RCC 7860 (cell line): ENCODE measurements around the gene RAB40A.
A peak's percentile ranks its signal among the peaks of the same experiment; 100 is the strongest.
"Not testable (repeated sequence)": the region's sequence is repeated elsewhere in the genome, so short reads cannot be mapped to it uniquely, and the experiment has no call there.

Source experiments
- DNase-seq: peaks from one replicate; pipeline ENCODE4 v3.0.0-alpha.2; 2015; ENCODE audit warnings: low spot score
- FAIRE-seq: peaks from 2 replicates; lab custom pipeline; 2012; peaks lifted over from hg19 to GRCh38; lab: Jason Lieb, UNC

RAB40A gene

DNA sequence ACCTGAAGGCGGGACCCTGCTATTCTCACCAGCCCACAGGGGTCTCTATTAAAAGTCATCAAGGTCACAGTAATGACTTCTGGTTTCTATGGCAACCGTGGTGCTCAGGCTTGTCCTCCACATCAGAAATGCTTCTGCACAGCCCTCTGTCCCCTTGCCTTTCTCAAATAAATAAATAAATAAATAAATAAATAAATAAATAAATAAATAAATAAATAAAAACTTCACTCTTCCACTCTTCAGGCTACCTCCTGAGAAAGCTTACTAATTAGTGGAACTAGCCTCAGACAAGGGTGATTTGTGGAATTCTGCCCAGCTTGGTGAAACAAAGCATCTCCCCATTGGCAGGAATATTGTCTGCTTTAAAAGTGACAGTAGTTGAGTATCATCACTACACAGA is 5.5 kb upstream of the RAB40A start:
- no peak for FAIRE-seq

DNA sequence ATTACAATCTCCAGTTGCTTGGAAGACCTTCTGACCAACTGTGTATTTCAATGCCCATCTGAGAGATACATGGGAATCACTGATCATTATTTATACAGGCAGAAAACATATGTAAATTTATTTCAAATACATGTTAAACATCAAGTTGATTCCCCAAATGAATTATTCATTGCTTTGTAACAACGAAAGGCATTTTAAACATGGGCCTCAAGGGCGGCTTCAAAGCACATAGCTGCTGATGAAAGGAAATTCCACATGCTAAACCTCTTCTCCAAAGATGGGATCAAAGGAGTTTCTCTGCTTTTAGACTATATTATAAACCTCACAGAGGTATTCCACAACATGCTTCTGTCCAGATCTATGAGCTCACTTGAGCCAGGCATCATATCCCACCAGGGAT is 4.3 kb upstream of the RAB40A start:
- DNase-seq = no peak

More for the DNA sequence above, 5.5 kb upstream of the RAB40A start:
- no peak for DNase-seq

DNA sequence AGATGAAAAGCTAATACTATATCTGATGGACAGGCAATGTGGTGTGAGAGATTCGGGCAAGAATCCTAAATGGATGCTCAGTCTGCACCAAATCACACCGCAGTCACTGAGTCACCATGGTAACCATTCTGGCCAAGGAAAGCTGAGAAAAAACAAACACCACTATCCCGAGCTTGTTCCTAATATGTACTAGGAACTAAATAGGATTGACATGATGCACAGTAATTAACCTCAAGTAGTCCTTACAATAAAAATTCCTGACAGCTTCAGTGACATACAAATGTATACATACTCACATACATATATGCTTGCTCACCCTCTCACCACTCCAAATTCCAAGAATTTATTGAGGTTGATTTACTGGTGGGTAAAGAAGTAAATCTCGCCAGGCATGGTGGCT is 1.1 kb upstream of the RAB40A start:
- DNase-seq (no peak), FAIRE-seq (no peak)

More for the DNA sequence above, 4.3 kb upstream of the RAB40A start:
- no peak for FAIRE-seq

DNA sequence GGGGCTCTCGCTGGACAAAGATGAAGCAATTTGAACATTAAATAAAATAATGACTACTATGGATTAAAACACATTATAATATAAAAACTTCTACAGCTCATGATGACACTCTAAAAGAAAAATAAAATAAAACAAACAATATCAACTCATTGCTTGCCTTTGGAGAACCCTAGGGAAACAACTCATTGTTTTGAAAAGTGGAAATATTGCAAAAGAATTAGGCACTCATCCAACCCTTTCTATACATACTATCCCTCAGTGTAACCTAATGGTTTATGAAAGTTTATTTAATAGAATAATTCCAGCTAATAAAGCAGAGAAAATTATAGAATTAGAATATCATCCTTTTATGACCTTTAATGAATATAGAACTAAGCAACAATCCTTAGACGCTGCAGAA is 718 bp downstream of the RAB40A start:
- no peak for FAIRE-seq
- DNase-seq = no peak

DNA sequence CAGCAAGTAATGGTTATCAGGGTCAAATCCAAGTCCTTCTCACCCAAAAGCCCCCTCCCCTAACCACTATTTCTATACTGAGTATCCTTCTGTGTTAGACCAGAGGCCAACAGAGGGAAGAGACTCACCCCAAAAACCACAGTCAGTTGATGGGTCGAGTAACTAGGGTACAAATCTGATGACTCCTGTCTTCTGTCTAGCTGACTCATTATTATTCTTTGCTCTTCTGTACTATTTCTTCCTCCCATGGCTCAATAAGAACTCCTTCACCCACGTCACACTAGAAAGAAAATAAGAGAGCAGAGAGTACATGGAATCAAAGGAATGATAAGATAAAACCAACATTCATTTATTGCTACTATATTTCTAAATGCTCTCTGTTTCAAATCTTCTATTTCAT is 2.0 kb downstream of the RAB40A start:
- DNase-seq (no peak), FAIRE-seq (no peak)

DNA sequence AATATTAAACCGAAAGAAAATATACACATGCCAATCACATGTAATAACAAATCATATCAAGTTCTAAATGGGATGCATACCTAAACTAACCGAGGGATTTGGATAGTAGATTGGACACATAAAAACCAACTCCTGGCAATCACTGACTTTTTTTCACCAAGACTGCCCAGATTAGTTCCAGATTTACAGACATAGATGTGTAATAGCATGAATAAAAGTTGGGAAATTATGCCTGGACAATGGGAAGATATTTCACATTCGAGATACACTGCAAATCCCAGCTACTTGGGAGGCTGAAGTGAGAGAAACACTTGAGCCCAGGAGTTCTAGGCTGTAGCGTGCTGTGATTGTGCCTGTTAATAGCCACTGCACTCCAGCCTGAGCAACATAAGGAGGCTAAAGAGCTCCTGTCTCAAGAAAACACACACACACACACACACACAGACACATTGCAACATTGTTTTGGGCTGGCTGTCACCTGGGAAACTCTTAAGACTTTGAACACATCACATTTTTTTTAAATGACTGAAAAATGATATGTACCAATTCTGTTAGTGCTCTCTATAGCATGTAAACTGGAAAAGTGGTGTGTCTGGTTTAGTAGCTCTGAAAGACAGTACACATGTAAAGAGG is 5.7 kb downstream of the RAB40A start:
- DNase-seq (no peak), FAIRE-seq (no peak)

DNA sequence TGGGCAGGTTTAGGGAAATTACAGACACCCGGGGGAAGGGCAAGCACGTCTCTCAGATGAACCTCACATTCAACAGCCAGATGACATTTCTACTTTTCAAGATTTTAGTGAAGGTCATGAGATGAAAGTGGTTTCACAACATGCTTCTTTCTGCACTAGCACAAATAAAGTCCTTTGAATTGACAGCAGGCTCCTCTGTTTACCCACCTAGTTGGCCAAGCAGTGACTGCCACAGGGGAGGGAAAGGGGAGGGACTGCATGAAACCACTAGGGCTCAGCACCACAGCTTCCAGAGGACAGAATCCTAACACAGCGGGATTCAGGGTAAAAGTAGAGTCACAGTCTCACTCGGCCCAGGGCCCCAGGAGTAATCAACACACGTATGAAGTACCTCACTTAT is 6.2 kb downstream of the RAB40A start:
- no peak for FAIRE-seq
- DNase-seq = no peak

DNA sequence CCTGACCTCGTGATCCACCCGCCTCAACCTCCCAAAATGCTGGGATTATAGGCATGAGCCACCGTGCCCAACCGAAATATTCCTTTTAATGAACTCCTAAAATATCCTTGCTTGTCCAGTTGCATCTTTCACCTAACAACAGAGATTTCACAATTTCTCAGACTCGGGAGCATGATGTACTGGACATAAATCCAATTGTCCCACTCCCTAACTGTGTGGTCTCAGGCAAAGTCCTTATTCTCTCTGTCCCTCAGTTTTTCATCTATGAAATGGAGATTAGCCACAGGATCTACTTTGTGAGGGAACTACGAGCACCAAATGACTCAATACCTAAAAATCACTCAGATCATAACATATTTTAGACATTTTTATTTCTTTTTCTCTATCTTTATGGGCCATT is 9.3 kb downstream of the RAB40A start:
- DNase-seq (no peak), FAIRE-seq (no peak)

DNA sequence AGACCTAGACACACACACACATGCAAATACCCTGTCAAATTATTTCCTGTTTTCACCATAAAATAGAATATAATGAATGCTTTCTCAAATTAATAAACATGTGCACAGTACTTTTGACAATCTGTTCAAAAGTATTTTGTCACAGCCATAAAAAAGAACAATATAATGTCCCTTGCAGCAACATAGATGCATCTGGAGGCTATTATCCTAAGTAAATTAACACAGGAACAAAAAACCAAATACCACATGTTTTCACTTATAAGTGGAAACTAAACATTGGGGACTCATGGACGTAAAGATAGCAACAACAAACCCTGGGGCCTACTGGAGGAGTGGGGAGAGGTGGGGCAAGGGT is 15.5 kb downstream of the RAB40A start:
- no peak for DNase-seq
- FAIRE-seq = no peak

DNA sequence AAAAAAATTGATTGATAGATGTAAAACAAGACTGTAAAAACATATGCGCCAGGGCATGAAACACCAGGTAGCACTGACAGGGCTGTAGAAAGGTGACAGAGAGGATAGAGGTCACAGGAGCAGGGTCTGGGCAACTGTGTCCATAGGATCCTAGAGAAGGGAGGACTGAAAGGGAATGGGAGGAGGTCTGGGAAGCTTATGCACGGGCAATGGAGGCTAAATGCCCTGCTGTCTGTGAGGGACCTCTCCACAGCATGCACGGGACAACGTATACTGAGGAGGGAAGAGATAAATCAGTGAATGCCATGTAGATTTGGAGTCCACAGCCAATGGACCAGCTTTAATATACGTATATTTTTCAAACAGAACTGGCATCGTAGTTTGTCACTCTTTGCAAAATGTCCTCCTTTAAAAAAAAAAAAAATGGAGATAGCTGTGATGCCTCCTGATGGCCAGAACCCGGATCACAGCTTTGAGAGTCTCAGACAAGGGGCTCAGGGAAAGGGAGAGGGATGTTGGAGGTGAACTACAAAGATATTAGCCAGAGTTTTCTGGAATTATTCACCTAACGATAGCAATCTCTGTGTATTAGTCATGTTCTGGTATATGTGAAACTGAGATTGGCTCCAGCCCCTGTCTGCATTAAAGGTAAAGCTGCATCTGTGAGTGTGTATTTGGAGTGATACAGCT is 16.0 kb downstream of the RAB40A start:
- no peak for DNase-seq
- FAIRE-seq = no peak

DNA sequence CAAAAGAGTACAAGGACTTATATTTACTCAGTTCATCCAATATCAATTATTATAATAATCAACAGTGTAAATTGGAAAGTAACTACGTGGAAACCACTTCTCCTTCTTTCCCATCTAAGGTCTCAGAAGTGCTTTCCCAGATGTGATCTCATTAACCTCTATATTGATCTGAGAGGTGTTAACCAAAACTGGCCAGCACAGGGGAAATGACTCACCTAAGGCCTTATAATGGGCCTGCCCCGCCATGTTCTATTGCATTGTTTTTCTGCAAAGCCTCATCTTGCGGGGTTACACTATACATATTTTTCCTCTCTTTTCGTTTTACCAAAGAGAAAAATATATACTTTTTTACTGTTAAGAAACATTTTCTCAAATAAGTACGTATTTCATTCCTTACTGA is 20.5 kb downstream of the RAB40A start:
- no peak for FAIRE-seq

DNA sequence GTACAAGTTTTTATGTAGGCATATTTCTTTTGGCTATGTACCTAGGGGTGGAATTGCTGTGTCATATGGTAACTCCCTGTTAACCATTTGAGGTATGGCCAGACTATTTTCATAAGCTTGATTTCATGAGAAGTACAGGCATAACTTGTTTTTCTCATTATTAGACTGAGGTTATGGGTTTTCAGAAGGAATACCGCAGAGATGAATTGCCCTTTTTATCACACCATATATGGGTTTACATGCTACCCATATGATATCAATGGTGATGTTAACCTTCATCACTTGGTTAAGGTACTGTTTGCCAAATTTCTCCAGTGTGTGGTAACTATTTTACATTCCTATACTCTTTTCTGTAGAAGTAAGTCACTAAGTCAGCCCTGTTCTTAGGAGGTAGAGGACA is 23.5 kb downstream of the RAB40A start:
- FAIRE-seq = no peak

More for the DNA sequence above, 20.5 kb downstream of the RAB40A start:
- no peak for DNase-seq

DNA sequence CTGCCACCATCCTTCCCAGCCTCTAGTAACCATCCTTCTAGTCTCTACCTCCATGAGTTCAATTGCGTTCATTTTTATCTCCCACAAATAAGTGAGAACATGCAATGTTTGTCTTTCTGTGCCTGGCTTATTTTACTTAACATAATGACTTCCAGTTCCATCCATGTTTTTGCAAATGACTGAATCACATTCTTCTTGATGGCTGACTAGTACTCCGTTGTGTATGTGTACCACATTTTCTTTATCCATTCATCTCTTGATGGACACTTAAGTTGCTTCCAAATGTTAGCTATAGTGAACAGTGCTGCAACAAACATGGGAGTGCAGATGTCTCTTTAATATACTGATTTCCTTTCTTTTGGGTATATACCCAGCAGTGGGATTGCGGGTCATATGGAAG is 25.7 kb downstream of the RAB40A start:
- not testable (repeated sequence) for FAIRE-seq, DNase-seq

More for the DNA sequence above, 23.5 kb downstream of the RAB40A start:
- no peak for DNase-seq

DNA sequence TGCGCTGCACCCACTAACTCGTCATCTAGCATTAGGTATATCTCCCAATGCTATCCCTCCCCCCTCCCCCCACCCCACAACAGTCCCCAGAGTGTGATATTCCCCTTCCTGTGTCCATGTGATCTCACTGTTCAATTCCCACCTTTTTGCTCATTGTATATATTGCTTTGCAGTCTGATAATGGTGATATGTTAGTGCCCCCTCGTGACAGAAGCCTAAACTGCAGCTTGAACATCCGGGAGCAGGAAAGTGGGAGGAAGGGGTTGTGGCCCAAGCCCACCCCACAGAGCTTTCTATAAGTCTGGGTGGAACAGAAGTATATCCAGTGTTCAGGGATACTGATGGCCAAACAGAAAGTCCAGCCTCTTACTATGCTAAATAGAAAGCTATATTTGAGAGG is 29.6 kb downstream of the RAB40A start:
- DNase-seq = peak; percentile 9
- FAIRE-seq = not testable (repeated sequence)

DNA sequence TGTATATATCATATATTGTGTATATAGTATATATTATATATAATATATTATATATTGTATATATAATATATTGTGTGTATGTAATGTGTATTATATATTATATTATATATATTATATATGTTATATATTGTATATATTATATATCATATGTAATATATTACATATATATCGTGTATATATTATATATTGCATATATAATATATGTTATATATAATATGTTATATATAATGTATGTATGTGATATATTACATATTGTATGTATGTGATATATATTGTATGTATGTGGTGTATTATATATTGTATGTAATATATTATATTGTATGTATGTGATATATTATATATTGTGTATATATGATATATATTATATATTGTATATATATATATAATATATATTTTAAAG is 30.5 kb downstream of the RAB40A start:
- peak; percentile 97 for FAIRE-seq
- no peak for DNase-seq

DNA sequence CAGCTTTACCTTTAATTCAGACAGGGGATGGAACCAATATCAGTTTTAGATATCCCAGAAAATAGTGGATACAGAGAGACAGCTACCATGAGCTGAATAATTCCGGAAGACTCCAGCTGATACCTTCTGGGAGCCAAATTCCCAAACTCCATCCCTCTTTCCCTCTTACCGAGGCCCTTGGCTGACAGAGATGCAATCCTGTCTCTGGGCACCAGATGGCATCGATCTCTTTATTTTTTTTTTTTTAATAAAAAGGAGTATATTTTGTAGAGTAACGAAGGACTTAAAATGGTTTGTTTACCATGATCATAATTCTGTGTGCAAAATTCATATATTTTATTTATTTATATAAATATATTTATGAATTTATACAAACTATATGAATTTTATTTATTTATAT is 31.0 kb downstream of the RAB40A start:
- DNase-seq = no peak
- no peak for FAIRE-seq

DNA sequence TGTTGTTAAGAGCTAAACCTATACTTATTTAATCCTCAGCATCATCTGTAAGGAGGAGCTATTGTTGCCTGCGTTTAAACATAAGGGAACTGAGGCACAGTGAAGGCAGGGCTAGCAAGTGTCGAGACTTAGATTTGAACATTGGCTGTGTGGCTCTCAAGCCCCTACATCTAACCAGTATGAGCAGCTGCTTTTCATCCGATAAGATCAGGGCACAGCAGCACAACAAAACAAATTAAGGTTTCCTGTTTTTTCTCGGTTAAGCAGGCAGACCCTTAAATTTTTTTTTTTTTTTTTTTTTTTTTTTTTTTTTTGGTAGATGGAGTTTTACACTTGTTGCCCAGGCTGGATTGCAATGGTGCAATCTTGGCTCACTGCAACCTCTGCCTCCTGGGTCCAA is 35.6 kb downstream of the RAB40A start:
- DNase-seq = no peak
- FAIRE-seq = no peak

DNA sequence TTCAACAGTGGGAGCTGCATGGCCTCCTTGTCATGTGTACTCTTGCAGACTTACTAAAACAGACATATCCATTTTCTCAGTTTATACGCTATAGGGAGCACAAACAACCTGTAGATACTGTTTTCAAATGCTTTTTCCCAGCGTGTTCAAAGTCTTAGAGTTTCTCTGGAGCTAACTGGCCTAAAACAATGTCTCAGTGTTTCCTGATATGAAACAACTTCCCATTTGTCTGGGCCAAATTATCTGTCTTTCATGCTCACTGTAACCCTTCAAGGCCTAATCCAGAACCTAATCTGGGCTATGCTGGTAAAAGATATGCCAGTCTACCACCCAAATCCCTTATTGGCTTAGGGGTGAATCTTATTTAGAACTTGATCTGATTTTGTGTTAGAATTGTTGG is 38.8 kb downstream of the RAB40A start:
- DNase-seq = no peak
- no peak for FAIRE-seq

DNA sequence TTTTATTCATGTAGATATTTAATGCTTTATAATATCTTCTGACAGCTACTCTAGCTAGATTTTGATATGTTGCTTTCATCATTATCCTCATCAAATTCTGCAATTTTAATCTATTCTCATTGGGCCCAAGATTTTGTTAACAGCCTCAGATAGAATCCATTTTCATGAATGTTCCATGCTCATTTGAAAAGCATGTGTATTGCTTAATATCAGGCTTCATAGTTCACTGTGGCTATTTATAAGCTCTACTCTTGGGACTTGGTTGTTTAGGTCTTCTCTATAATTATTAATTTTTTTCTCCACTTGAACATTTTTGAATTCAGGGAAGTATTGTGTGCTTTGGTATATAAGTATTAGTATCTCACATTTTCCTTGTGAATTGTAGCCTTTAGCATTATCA is 41.8 kb downstream of the RAB40A start:
- DNase-seq (no peak), FAIRE-seq (no peak)

DNA sequence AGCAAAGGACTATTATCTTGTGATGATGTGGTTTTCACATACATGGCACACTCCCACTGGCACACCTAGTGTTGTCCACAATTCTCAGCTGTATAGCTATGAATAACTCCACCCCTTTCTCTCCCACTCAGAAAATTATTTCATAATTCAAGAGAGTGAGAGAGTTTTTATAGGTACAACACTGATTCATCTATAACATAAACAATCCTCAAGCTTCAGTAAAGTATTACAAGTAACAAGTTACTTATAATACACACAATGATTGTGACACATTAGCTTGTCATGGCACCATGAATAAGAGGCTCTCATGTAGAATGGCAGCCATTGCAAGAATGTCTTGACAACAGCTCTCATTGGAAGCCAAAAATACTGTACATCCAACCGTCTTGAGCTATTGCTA is 43.9 kb downstream of the RAB40A start:
- no peak for FAIRE-seq
- DNase-seq = no peak

DNA sequence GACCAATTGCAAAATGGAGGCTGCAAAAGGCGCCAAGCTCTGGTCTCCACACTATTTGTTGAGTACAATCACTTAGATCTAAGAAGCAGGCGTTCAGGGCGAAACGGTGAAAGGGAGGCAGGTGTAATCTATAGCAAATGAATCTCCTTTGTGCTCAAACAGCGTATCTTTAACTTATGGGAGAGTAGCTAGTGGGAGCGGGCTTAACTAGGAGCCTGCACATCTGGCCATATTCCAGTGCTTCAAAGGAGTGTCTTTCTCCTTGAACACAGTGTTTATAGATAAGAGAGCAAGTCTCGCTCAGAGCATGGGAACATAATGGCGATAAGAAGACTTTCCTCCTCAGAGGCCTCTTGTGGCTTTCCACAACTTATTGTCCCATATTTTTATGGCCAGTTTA is 49.3 kb downstream of the RAB40A start:
- not testable (repeated sequence) for DNase-seq, FAIRE-seq

DNA sequence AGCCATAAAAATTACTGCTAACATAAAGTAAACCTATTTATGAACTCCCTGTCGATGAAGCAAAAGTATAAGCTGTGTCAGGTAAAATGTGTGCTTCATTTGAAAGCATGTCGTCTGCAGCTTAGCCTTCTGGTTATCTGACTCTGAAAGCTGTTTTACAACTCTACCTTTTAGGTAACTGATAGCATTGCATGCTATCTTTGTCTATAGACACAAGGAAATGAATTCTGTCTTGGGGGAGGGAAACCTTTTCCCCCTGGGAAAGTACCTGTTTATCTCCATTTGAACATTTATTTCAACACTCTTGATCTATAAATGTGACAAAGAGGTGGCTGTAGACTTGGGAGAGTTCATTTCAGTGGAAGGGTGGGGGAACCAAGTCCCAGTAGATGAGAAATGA is 51.4 kb downstream of the RAB40A start:
- FAIRE-seq (no peak), DNase-seq (no peak)

DNA sequence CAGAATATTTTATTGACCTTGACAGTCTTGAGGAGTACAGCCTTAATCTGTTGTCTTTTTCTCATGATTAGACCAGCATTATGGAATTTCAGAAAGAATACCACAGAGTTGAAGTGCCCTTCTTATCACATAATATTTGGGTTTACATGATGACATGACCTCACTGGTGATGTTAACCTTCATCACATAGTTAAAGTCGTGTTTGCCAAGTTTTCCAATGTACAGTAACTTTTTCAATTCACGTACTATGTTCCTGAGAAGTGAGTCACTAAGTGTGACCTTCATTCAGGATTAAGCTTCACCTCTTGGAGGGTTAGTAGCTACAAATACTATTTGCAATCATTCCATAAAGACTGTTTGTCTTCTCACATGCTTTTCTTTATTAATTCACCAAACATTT is 52.1 kb downstream of the RAB40A start:
- FAIRE-seq = no peak

More for the DNA sequence above, 52.1 kb downstream of the RAB40A start:
- no peak for DNase-seq
